ENCODE data around the gene RBM43.

DNA sequence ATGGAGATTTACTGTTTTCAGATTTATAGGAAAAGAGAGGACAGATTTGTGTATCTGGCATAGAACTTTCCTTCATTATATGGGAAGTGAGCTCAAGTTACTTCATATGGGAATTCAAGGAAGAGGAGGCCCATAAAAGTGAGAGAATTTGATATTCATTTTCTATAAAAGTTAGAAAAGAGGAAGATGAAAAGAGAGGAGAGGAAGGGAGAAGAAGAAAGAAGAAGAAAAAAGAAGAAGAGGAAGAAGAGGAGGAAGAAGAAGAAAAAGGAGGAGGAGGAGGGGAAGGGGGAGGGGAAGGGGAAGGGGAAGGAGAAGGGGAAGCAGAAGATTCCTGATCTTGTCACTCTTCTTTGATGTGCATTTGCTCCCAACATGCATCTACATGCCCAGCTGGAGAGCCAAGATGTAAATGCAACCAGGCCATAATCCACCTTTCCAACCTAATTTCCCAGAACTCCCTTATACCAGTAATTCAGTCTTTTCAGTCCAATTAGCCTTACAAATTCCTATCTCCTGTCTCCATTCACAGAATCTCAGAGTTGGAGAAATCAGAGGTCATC, 43.5 kb upstream of the RBM43 start:
- TF ChIP-seq, protein P1, sequence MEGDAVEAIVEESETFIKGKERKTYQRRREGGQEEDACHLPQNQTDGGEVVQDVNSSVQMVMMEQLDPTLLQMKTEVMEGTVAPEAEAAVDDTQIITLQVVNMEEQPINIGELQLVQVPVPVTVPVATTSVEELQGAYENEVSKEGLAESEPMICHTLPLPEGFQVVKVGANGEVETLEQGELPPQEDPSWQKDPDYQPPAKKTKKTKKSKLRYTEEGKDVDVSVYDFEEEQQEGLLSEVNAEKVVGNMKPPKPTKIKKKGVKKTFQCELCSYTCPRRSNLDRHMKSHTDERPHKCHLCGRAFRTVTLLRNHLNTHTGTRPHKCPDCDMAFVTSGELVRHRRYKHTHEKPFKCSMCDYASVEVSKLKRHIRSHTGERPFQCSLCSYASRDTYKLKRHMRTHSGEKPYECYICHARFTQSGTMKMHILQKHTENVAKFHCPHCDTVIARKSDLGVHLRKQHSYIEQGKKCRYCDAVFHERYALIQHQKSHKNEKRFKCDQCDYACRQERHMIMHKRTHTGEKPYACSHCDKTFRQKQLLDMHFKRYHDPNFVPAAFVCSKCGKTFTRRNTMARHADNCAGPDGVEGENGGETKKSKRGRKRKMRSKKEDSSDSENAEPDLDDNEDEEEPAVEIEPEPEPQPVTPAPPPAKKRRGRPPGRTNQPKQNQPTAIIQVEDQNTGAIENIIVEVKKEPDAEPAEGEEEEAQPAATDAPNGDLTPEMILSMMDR (conservative IDR thresholded peaks at IDR 0.05; ENCODE audit: low read length): no peak
- TF ChIP-seq EZH2phosphoT487 (IDR thresholded peaks at IDR 0.05; ENCODE audit: borderline replicate concordance, low read depth, low read length): no peak
